Muscle of back (tissue), 11 donors: ENCODE data around the gene PCOLCE2. TPM values are rescaled to one million over a fixed set of nuclear protein-coding genes. Genes with fewer than 3 reads are reported as not detected.
"Not testable (repeated sequence)": the region's sequence is repeated elsewhere in the genome, so short reads cannot be mapped to it uniquely, and the experiment has no call there.

Source experiments
- DNase-seq, 3 donors: peaks; one replicate each; pipeline versions ENCODE4 v3.0.0 to v3.0.0-alpha.2; 2013
- polyA plus RNA-seq, 10 donors: library from polyadenylated mRNA; unstranded; fragments of 120-200 nt; gene quantifications; one replicate each; pipeline ENCODE4 v1.2.1, GENCODE V29; 2013; ENCODE audit not compliant: insufficient read length in 10 of 10

Gene PCOLCE2
- polyA plus RNA-seq, 10 donors, result 0.81 to 3.4 (median 2.2) TPM

- not testable (repeated sequence) for DNase-seq
Measured at GRCh38 chr3:142868382-142868781, 20.5 kb downstream of the PCOLCE2 start.

GRCh38 chr3:142866841-142867631 is 21.8 kb downstream of the PCOLCE2 start:
- DNase-seq, result no peak

GRCh38 chr3:142863930-142864920 is 24.7 kb downstream of the PCOLCE2 start:
- no peak for DNase-seq

GRCh38 chr3:142863010-142863817 is 25.7 kb downstream of the PCOLCE2 start:
- no peak for DNase-seq

- no peak for DNase-seq
Measured at GRCh38 chr3:142861926-142862325, 27.0 kb downstream of the PCOLCE2 start.

GRCh38 chr3:142858043-142858442 is 30.8 kb downstream of the PCOLCE2 start:
- DNase-seq, result no peak

- no peak for DNase-seq
Measured at GRCh38 chr3:142857056-142857455, 31.8 kb downstream of the PCOLCE2 start.

GRCh38 chr3:142853270-142854168 is 35.4 kb downstream of the PCOLCE2 start:
- DNase-seq, result peak in 2 of 3 donors; percentile 4 to 43

GRCh38 chr3:142852009-142852408 is 36.9 kb downstream of the PCOLCE2 start:
- DNase-seq, result no peak

GRCh38 chr3:142850395-142851023 is 38.4 kb downstream of the PCOLCE2 start:
- peak in 1 of 3 donors; percentile 71 for DNase-seq

- DNase-seq, result no peak
Measured at GRCh38 chr3:142849148-142849547, 39.7 kb downstream of the PCOLCE2 start.

- peak in 1 of 3 donors; percentile 7 for DNase-seq
Measured at GRCh38 chr3:142846779-142847577, 41.9 kb downstream of the PCOLCE2 start.

GRCh38 chr3:142844339-142844977 is 44.4 kb downstream of the PCOLCE2 start:
- DNase-seq, result peak in 1 of 3 donors; percentile 12

- DNase-seq, result no peak
Measured at GRCh38 chr3:142839831-142840230, 49.1 kb downstream of the PCOLCE2 start.

- no peak for DNase-seq
Measured at GRCh38 chr3:142837526-142837925, 51.4 kb downstream of the PCOLCE2 start.

GRCh38 chr3:142828703-142829305 is 60.1 kb downstream of the PCOLCE2 start:
- DNase-seq, result peak; percentile 43 to 72 (median 55)

- no peak for DNase-seq
Measured at GRCh38 chr3:142819179-142819578, 69.7 kb downstream of the PCOLCE2 start.

- DNase-seq, result no peak
Measured at GRCh38 chr3:142818651-142819050, 70.2 kb downstream of the PCOLCE2 start.
